Stimulated activated CD4-positive, alpha-beta T cell treated with anti-CD3 and anti-CD28 coated beads, TNF-alpha, amount 100 ng/mL, for 1 hour (primary cell): ENCODE results near the gene EVPL.
"Not testable (repeated sequence)": the region's sequence is repeated elsewhere in the genome, so short reads cannot be mapped to it uniquely, and the experiment has no call there.

ENCODE experiments used
- DNase-seq, 3 donors: peaks; one replicate each; pipeline ENCODE4 v3.0.0-alpha.2; 2020; ENCODE audit warnings: low read depth in 3 of 3, low spot score in 1 of 3

The EVPL gene

DNA sequence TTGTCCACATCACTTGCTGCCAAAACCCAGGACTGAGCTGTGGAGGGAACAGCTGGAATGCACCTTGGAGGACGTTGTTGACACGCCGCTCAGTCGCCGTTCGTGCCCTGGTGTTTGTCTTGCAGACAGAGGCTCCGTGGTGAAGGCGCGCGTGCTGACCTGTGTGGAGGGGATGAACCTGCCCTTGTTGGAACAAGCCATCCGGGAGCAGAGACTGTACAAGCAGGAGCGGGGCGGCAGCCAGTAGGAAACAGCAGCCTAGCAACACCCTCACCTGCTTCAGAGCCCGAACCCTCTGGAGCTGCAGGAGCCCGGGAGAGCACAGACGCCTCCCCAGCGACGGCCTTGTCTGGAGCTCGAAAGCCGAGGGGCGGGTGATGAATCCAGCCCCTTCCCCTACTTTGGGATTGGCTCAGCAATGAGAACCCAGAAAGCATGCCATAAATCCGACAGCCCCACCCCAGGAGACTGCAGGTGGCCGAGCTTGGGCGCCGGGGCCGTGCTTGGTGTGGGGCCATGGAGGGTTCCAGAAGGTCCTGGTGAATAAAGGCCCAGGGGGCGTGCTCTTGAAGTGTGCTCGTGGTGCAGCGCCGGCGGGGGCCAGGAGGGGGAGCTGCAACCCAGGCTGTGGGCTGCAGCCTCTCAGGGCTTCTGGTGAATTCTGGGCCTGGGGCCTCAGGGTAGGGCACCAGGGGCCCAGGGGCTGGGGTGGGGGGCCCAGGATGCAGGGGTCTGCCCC, 26.9 kb downstream of the EVPL start:
- DNase-seq: peak in 2 of 3 donors; percentile 22 to 58

DNA sequence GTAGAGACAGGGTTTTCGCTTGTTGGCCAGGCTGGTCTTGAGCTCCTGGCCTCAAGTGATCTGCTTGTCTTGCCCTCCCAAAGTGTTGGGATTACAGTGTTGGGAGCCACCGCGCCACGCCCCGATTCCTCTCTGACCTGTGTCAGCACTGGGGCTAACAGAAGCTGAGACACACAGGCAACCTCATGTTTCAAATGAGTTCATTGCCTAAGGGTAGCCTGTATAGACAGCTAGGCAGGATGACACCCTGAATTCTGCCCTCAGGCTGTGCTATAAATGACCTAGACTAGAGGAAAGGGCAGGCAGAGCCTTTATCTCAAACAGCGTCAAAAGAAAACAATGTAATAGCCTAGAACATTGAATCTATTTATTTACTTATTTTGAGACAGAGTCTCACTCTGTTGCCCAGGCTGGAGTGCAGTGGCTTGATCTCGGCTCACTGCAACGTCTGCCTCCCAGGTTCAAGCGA, 28.7 kb downstream of the EVPL start:
- DNase-seq: no peak

GRCh38 chr17:75996665-75997590, 30.2 kb downstream of the EVPL start:
- no peak for DNase-seq

- no peak for DNase-seq
Observed at GRCh38 chr17:75995385-75995925, 31.7 kb downstream of the EVPL start.

GRCh38 chr17:75994802-75995370, 32.2 kb downstream of the EVPL start:
- no peak for DNase-seq

- DNase-seq: no peak
Observed at GRCh38 chr17:75991396-75991795, 35.7 kb downstream of the EVPL start.

- DNase-seq: no peak
Observed at GRCh38 chr17:75987041-75987440, 40.1 kb downstream of the EVPL start.

DNA sequence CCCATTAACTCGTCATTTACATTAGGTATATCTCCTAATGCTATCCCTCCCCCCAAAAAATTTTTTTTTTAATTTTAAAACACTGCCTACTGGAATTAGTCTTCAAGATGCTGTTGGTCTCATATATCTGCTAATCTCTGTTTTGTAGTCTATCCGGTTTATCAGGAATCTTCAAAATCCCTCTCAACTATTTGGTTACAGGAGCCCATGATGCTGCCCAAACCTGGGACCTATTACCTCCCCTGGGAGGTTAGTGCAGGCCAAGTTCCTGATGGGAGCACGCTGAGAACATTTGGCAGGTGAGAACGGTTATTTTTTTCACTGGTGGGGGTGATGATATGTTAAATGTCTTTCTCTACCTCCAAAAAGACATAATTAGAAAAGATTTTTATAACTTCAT, 41.1 kb downstream of the EVPL start:
- DNase-seq: no peak

DNA sequence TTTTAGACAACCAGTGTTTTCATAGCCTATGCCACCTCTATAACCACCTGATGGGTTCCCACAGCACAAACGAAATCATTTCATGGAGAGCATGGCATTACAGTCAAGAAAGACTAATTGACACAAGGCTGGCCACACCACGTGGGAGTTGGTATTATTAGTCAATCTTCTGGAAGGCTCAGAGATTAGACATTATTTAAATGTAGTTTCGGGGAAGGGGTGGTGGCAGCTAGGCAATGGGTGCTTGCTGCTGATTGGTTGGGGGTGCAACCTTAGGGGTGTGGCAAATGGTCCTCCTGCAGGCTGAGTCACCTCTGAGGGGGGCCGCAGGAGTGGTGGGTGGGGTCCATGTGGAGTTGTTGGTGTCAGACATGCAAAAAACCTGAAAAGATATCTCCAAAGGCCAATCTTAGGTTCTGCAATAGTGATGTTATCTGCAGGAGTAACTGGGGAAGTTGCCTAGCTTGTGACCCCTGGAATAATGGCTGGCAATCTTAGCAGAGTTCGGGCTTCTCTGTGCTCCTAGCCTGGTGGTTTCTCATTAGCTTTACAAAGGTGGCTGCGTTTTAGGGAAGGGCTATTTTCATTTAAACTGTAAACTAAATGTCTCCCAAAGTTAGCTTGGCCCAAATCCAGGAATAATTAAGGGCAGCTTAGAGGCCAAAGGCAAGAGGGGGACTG, 43.5 kb downstream of the EVPL start:
- no peak for DNase-seq

GRCh38 chr17:75981019-75981615, 46.0 kb downstream of the EVPL start:
- DNase-seq: no peak

DNA sequence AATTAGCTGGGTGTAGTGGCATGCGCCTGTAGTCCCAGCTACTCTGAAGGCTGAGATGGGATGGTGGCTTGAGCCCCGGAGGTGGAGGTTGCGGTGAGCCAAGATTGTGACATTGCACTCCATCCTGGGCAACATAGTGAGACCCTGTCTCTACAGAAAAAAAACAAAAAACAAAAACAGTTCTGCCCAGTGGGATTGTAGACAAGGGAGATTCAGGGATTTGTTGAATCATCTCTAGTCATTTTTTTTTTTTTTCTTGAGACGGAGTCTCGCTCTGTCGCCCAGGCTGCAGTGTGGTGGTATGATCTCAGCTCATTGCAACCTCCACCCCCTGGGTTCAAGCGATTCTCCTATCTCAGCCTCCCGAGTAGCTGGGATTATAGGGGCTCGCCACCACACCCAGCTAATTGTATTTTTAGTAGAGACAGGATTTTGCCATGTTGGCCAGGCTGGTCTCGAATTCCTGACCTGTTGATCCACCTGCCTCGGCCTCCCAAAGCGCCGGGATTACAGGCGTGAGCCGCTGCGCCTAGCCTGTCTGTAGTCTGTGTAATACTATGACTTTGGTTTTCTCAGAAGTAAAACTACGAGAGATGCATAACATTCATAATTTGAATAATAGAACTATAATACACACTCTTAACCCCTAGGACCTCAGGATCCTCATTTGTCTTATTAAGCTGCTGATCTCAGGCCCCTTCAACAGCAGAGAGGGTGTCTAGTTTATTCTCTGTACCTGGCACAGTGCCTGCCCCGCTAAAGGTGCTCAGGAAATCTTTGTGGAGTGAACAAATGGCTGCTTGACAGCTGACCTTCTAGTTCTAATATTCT, 46.7 kb downstream of the EVPL start:
- DNase-seq: no peak

DNA sequence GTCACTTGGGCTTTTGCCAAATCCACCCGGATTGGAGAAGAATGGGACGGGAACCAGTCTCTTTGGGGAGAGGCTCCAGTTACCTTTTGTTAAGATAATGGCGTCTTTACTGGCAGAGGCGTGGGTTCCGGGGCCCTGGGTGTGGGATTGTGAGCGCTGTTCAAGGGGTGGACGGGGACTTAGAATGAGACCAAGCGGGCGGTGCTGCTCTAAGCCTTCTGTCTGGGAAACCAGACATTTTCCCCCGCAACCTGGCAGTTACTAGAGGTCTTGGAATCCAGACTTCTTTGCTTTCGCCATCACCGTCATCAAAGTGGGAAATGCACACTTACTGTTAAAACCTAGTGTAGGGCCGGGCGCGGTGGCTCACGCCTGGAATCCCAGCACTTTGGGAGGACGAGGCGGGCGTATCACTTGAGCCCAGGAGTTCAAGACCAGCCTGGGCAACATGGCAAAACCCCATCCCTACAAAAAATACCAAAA, 47.4 kb downstream of the EVPL start:
- DNase-seq: no peak

DNA sequence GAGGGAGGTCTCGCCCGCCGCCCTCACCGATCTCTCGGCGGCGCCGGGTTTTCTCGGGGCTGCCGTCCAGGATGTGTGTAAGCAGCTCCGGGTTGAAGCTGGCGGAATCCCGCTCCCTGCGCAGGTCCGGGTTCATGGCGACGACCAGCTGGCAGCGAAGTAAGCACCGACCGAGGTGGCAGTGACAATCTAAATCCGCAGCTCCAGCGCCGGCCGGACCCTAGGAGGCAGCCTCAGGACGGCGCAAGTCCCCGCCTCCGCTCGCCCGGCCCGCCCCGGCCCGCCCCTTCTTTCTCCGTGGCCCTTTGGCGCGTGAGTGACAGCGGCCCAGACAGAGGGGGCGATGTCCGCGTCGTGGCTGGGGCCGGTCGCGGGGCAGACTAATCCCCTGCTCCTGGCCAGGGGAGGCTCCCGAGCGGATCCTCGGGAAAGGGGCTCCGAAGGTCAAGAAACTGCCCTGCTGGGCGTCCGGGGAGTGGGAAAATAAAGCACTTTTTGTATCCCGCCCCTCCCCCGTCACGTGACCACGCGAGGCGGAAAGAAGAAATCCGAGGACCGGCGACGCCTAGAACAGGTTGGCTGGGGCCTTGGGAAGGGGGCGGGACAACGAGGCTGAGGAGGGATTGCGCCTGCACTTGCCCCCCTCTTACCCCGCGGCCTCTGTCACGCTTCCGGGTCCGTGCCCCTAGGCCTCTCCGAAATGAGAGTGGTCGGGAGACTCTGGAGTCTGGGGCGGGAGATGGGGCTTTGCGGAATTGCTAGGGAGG, 48.0 kb downstream of the EVPL start, which contains the start of the genes ACOX1 and TEN1:
TSS of gene ACOX1 (minus strand) at position 229 of the 767 bp plus-strand sequence. CDS start at position 136, 93 bp downstream.
TSS of gene TEN1 (plus strand) at position 303 of the 767 bp plus-strand sequence. CDS start 6,953 bp downstream, outside the sequence.
- DNase-seq: peak; percentile 83 to 89 (median 84)

GRCh38 chr17:75976175-75976848, 50.8 kb downstream of the EVPL start:
- no peak for DNase-seq

GRCh38 chr17:75975757-75976174, 51.3 kb downstream of the EVPL start:
- DNase-seq: no peak

DNA sequence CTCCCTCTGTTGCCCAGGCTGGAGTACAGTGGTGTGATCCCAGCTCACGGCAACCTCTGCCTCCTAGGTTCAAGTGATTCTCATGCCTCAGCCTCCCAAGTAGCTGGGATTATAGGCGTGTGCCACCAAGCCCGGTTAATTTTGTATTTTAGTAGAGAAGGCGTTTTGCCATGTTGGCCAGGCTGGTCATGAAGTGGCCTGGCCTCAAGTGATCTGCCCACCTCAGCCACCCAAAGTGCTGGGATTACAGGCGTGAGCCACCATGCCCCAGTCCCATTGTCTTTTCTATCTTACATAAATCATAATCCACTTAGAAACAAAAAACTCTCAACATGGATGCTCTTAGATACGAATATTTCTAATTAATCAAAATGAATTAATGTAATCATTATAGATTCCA, 51.9 kb downstream of the EVPL start:
- not testable (repeated sequence) for DNase-seq

DNA sequence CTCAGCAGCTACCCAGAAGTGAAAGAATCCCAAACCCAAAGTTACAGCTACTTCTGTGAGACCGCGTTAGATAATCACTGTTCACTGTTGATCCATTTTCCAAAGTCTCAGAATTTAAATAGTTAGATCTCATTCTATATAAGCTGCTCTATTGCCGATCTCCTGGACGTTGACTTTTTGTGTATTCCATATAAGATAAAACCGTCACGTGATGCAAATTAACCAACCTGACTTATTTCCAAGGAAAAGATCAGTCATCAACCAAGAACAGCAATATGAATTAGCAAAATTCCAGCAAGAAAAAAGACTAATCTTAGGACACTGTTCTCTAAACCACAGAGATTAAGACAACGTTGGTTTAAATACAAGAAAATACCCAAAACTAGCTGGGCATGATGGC, 56.5 kb downstream of the EVPL start:
- no peak for DNase-seq

DNA sequence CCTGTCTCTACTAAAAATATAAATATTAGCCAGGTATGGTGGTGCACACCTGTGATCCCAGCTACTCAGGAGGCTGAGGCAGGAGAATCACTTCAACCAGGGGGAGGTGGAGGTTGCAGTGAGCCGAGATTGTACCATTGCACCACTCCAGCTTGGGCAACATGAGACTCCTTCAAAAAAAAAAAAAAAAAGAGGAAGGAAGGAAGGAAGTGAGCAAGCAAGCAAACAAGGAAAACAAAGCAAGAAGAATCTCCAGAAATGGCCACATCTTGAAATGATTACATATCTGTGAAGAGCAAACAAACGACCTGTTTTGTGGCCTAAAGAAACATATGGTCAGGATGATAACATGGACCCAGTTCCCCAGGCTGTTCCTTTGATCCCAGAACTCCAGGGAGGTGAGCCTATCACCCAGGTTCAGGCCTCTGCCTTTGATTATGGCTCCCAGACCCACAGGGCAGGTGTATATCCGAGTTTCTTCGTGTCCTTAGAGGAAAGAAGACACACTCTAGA, 57.0 kb downstream of the EVPL start:
- no peak for DNase-seq
